HG03060 (cell line): ENCODE data around the gene PTPRH.
"Not testable (repeated sequence)": the region's sequence is repeated elsewhere in the genome, so short reads cannot be mapped to it uniquely, and the experiment has no call there.

Source experiments
- ATAC-seq: cut with Tn5 transposase; IDR thresholded peaks from one replicate; pipeline ENCODE4 v1.9.1; 2021; ENCODE audit warnings: low read depth, moderate number of reproducible peaks; ENCODE audit not compliant: unreplicated experiment

The PTPRH gene

GRCh38 chr19:55226273-55226672 is 17.0 kb upstream of the PTPRH start:
- ATAC-seq, result no peak

- no peak for ATAC-seq
Measured at GRCh38 chr19:55225415-55225958, 16.2 kb upstream of the PTPRH start.

DNA sequence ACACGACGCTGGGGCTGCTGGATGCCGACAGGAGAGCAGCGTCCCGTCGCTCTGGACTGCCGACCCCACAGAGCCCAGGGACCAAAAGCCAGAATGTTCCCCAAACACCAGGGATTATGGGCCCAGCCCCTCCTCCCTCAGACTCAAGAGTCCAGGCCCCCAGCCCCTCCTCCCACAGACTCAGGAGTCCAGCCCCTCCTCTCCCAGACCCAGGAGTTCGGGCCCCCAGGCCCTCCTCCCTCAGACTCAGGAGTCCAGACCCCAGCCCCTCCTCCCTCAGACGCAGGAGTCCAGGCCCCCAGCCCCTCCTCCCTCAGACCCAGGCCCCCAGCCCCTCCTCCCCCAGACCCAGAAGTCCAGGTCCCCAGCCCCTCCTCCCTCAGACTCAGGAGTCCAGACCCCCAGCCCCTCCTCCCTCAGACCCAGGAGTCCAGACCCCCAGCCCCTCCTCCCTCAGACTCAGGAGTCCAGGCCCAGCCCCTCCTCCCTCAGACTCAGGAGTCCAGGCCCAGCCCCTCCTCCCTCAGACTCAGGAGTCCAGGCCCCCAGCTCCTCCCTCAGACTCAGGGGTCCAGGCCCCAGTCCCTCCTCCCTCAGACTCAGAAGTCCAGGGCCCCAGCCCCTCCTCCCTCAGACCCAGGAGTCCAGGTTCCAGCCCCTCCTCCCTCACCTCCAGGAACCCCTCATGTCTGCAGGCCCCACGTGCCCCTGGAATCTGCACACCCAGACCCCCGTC is 15.5 kb upstream of the PTPRH start:
- not testable (repeated sequence) for ATAC-seq

- ATAC-seq, result no peak
Measured at GRCh38 chr19:55224038-55224665, 14.9 kb upstream of the PTPRH start.

DNA sequence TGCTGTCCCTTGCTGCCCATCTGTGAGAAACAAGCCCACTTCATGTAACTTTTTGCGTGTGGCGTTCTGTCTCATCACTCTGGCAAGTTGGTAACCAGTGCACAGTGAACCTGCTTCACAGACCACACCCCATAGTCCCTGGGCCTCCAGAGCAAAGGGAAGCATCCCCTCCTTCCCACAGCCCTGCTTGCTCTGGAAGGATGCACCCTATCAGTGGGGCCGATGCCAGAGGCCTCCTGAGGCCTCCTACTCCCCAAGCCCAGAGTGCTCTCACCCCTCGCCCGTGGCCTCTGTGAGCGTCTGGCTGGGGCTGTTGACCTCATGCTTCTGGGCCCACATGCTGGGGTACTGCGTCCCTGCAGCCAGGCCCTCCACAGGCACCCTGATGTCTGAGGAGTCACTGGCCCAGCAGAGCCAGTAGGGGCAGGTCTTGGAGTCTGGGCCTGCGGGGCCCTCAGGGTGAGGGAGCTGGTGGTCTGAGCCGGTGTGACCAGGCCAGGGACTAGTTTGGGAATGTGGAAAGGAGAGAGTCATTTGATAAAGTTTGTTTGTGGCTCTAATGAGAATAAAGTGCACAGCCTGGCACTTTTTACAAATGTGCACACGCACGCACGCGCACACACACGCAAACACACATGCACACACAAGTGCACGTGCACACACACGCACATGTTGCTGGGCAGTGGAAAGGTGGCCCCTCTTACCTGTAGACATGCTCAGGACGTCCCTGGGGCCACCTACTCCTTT is 14.2 kb upstream of the PTPRH start:
- ATAC-seq, result no peak

DNA sequence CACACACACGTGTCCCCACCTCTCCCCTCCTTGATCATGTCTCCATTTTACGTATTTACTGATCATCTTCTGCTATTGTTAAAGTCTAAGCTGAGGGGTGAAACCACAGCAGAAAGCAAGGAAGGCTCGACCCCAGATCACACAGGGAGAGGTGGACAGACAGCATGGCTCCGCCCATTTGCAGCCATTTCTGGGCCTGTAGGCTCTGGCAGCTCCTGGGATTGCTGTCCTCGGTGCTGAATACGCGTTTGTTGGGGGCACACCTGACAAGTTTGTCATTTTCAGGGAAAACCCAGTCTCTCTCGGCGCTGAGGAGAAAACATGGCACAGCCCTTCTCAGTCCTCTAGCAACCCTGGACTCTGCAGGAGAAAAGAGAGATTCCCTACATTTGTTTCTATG is 11.2 kb upstream of the PTPRH start:
- no peak for ATAC-seq

DNA sequence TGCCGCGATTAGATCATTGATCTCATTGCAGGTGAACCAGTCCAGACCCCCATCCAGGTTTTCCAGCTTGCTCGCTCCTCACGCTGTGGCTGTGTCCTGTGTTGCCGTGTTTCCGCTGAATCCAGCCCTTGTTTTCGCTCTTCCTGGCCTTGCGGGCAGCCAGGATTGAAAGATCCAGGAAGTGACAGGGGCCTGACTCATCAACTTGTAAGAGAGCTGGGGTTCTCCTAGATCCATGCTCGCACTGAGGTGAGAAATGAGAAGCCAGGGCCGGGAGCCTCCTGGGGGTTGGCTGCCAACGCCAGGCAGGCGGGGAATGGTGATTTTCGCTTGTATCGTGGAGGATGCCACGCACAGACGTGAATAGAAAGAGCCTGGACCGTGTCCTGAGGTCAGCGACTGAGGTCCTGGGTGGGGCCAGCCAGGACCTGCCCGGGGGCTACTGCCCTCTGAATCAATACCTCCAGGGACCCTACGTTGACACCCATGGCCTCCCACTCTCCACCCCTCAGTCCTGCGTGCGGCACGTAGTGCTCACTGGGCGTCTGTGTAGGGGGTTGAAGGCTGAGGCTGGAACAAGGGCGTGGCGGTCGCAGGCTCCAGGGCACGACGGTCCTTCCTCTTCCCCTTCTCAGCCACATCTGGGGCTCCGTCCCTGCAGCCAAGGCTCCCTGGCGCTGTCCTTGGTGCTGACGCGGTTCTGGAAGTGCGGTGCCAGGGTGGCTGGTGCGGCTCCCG is 7.3 kb upstream of the PTPRH start:
- ATAC-seq, result no peak

GRCh38 chr19:55213547-55213946 is 4.2 kb upstream of the PTPRH start:
- ATAC-seq, result no peak

DNA sequence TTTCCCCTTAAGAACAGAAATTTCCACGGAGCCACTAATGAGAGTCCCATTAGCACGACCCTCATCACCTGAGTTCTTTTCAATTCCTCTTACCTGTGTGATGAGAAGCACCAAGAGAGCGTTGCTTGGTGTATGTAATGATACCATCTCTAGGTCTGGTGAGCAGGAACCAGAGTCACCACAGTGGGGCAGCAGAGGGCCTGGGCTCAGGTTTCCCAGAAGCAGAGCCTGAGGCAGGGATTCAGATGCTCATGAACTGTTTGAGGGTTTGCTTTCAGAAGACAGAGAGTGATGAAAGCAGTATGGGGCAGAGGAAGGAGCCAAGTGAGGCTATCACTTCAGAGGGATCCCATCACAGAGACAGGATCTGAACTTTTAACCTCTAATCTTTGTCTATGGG is 3.1 kb upstream of the PTPRH start:
- ATAC-seq, result no peak

GRCh38 chr19:55209693-55210472 is 582 bp upstream of the PTPRH start:
- no peak for ATAC-seq

GRCh38 chr19:55206664-55207500 is 2.4 kb downstream of the PTPRH start:
- ATAC-seq, result no peak

- not testable (repeated sequence) for ATAC-seq
Measured at GRCh38 chr19:55202199-55202598, 7.1 kb downstream of the PTPRH start.

GRCh38 chr19:55199620-55200204 is 9.6 kb downstream of the PTPRH start:
- ATAC-seq, result no peak

GRCh38 chr19:55198651-55199050 is 10.7 kb downstream of the PTPRH start:
- ATAC-seq, result no peak

- ATAC-seq, result no peak
Measured at GRCh38 chr19:55197528-55197927, 11.8 kb downstream of the PTPRH start.

DNA sequence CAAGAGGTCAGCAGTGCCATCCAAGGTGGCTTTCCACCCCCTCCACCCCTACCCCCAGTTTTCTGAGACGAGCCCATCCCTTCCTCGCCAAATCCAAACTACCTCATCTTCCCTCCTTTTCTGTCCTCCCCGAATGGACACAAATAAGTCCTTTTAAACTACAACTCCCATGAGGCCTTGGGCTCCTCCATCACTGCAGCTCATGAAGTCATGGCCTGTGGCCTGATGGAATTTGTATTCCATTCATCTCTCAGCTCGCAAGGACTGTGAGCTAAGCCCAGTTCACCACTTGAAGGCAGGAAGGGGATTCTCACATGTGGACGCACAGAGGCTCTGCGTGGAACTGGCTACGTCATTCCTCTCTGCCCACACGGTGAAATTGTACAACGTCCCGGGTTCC is 12.5 kb downstream of the PTPRH start:
- ATAC-seq, result no peak

- ATAC-seq, result no peak
Measured at GRCh38 chr19:55193481-55193880, 15.8 kb downstream of the PTPRH start.

- no peak for ATAC-seq
Measured at GRCh38 chr19:55189403-55189835, 19.9 kb downstream of the PTPRH start.

GRCh38 chr19:55188625-55189024 is 20.7 kb downstream of the PTPRH start:
- no peak for ATAC-seq
